Activated T-helper 17 cell treated with anti-CD3 and anti-CD28 coated beads, Interleukin-2, amount 50 U/mL, for 72 hours (primary cell): ENCODE measurements around the gene RPS14. TPM values are rescaled to one million over a fixed set of nuclear protein-coding genes. Genes with fewer than 3 reads are reported as not detected.

Experiments
- ATAC-seq: fragments of 150-1000 bp; cut with Tn5 transposase; replicated peaks from 2 replicates; pipeline ENCODE4 v1.10.0; 2021; ENCODE audit warnings: mild to moderate bottlenecking, moderate library complexity
- H3K27ac Mint-ChIP-seq: one replicate; pipeline ENCODE4 v1.8.0; 2022; ENCODE audit warnings: mixed read lengths
- H3K27me3 Mint-ChIP-seq: one replicate; pipeline ENCODE4 v1.8.0; 2022; ENCODE audit warnings: mixed read lengths
- H3K36me3 Mint-ChIP-seq: one replicate; pipeline ENCODE4 v1.8.0; 2022; ENCODE audit warnings: low read depth, mild to moderate bottlenecking, mixed read lengths
- H3K4me1 Mint-ChIP-seq: one replicate; pipeline ENCODE4 v1.8.0; 2022; ENCODE audit warnings: mixed read lengths
- H3K4me3 Mint-ChIP-seq: one replicate; pipeline ENCODE4 v1.8.0; 2022; ENCODE audit warnings: mild to moderate bottlenecking, mixed read lengths
- H3K9me3 Mint-ChIP-seq: one replicate; pipeline ENCODE4 v1.8.0; 2022; ENCODE audit warnings: mixed read lengths
- total RNA-seq, 2 donors: library from RNA; stranded (reverse); gene quantifications; one replicate each; pipeline ENCODE4 v1.2.3, GENCODE V29; 2022

The RPS14 gene
- 1,000 to 10,000 TPM; 2,772 to 2,939 TPM for total RNA-seq

DNA sequence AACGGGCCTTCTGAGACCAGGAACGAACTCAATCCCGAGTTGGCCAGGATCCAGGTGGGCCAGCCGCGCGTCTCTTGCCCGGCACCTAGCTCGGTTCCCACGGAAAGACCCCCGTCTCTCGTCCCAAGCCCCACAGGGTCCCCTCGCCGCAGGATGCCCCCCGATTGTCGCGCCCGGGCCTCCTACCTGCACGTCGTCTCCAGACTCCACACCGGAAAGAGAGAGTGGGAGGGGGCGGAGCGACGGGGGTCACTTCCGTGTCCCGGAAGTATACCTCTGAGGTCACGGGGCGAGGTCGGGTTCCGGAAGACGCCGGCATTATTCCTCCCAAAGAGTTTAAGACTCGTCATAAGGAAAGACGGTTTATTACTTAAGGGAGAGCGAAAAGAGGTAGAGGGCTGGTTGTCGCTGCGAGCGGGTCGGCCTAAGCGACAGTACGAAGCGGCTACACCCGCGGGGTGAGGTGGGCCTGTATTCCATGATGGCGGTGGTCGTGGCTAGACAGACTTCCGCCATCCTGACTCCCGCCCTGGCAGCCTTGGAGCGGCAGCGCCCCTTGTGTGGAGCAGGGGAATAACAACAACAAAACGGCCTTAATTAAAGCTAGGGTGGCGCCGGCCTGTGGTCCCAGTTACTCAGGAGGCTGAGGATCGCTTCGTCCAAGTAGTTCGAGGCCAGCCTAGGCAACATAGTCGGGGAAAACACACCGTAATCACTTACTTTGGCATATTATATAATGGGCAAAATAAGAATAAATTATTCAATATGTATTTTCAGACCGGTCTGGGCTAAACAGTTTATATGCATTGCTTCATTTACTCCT is at the start of gene RPS14:
RPS14 (minus strand) TSS at position 223 of the 823 bp plus-strand sequence. CDS start 2,006 bp downstream, outside the sequence.
- no peaks in the 10 kb centered on the region for H3K27me3 Mint-ChIP-seq
- ATAC-seq = peak; percentile 95

DNA sequence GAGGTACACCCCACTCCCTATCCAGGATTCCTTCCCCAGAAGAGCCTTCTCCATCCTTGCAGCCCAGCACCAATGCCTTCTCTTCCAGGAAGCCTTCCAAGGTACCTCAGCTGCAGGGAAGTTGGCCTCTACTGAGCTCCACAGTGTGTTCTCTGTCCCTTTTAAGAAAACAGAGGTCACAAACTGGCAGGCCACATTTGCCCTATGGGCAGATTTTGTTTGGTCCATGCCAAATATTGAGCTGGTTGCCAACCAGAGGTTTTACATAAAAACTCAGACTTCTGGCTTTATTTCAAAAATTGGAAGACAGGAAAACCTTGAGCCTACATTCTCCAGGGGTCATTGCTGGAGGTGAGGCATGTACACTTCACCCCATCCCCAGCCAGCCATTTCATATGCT is 49.4 kb upstream of the RPS14 start:
- Mint-ChIP-seq H3K27ac (no peak overlapping the region), H3K9me3 (no peaks in the 10 kb centered on the region), H3K27me3 (no peaks in the 10 kb centered on the region), H3K4me1 (no peaks in the 10 kb centered on the region), H3K36me3 (no peaks in the 10 kb centered on the region), H3K4me3 (no peak overlapping the region)
- no peak for ATAC-seq

More for the DNA sequence above, at the start of gene RPS14:
- peak within 1 kb of the TSS; percentile 98 for H3K27ac Mint-ChIP-seq
- H3K4me3 Mint-ChIP-seq = peak within 1 kb of the TSS; percentile 95
- H3K9me3 Mint-ChIP-seq = no peaks in the 10 kb centered on the region
- peaks cover 51% of the 10 kb centered on the region for H3K36me3 Mint-ChIP-seq
- peaks cover 25% of the 10 kb centered on the region for H3K4me1 Mint-ChIP-seq

GRCh38 chr5:150498501-150498900 is 49.0 kb upstream of the RPS14 start:
- Mint-ChIP-seq H3K27ac (no peak overlapping the region), H3K4me1 (no peaks in the 10 kb centered on the region), H3K36me3 (no peaks in the 10 kb centered on the region), H3K27me3 (no peaks in the 10 kb centered on the region), H3K9me3 (no peaks in the 10 kb centered on the region), H3K4me3 (no peak overlapping the region)
- ATAC-seq = no peak

DNA sequence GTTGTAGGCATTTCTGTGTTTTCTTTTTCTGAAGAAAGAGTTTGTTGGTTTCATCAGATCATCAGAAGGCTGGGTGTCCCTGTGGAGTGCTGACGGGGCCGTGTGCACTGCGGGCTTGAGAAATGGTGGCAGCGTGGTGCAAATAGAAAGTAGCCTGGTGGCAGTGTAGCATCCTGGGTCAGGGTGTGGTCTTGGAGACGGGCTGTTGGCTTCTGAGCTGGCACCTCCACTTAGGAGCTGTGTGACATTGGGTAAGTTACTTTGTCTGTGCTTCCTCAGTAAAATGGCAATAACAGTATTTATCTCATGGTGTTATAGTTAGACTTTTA is 48.4 kb upstream of the RPS14 start:
- Mint-ChIP-seq H3K4me3 (no peak overlapping the region), H3K36me3 (no peaks in the 10 kb centered on the region)

GRCh38 chr5:150497274-150497988 is 47.9 kb upstream of the RPS14 start:
- no peaks in the 10 kb centered on the region for H3K9me3 Mint-ChIP-seq
- H3K27ac Mint-ChIP-seq = no peak overlapping the region
- no peak overlapping the region for H3K4me3 Mint-ChIP-seq
- ATAC-seq = no peak
- no peaks in the 10 kb centered on the region for H3K4me1 Mint-ChIP-seq
- no peaks in the 10 kb centered on the region for H3K27me3 Mint-ChIP-seq
- no peaks in the 10 kb centered on the region for H3K36me3 Mint-ChIP-seq

More for the DNA sequence above, 48.4 kb upstream of the RPS14 start:
- Mint-ChIP-seq H3K4me1 (no peaks in the 10 kb centered on the region), H3K9me3 (no peaks in the 10 kb centered on the region), H3K27ac (no peak overlapping the region), H3K27me3 (no peaks in the 10 kb centered on the region)
- no peak for ATAC-seq

- Mint-ChIP-seq H3K4me1 (no peaks in the 10 kb centered on the region), H3K4me3 (no peak overlapping the region), H3K9me3 (no peaks in the 10 kb centered on the region), H3K27me3 (no peaks in the 10 kb centered on the region), H3K27ac (no peak overlapping the region), H3K36me3 (no peaks in the 10 kb centered on the region)
- no peak for ATAC-seq
Observed at GRCh38 chr5:150496534-150496933, 47.0 kb upstream of the RPS14 start.

GRCh38 chr5:150496098-150496497 is 46.6 kb upstream of the RPS14 start:
- Mint-ChIP-seq H3K4me3 (no peak overlapping the region), H3K27me3 (no peaks in the 10 kb centered on the region), H3K36me3 (no peaks in the 10 kb centered on the region), H3K9me3 (no peaks in the 10 kb centered on the region), H3K4me1 (no peaks in the 10 kb centered on the region), H3K27ac (no peak overlapping the region)
- no peak for ATAC-seq

DNA sequence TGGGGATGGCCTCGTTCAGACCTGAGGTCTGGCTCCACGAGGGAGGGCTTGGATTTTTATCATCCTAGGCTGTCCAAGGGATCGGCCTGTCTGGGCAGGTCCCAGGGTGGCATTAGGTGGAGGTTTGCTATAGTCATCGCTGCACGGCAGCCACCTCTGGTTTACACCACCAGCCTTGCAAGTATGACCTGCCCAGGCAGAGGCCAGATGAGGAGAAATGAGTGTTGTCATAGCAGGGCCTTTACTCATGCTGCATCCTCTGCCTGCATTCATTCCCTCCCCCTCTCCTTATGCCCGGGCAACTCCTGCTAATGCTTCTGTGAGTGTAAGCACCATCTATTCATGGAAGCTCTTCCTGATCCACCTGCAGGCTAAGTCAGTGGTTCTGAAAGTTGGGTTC is 43.1 kb upstream of the RPS14 start:
- H3K4me3 Mint-ChIP-seq = no peak overlapping the region

GRCh38 chr5:150491876-150492275 is 42.3 kb upstream of the RPS14 start:
- H3K4me3 Mint-ChIP-seq = no peak overlapping the region
- no peak overlapping the region for H3K27ac Mint-ChIP-seq
- H3K36me3 Mint-ChIP-seq = no peaks in the 10 kb centered on the region
- no peaks in the 10 kb centered on the region for H3K9me3 Mint-ChIP-seq
- ATAC-seq = no peak
- H3K4me1 Mint-ChIP-seq = no peaks in the 10 kb centered on the region
- peaks cover 6% of the 10 kb centered on the region for H3K27me3 Mint-ChIP-seq

More for the DNA sequence above, 43.1 kb upstream of the RPS14 start:
- Mint-ChIP-seq H3K4me1 (no peaks in the 10 kb centered on the region), H3K27me3 (peaks cover 2% of the 10 kb centered on the region), H3K9me3 (no peaks in the 10 kb centered on the region), H3K27ac (no peak overlapping the region), H3K36me3 (no peaks in the 10 kb centered on the region)
- ATAC-seq = no peak

- Mint-ChIP-seq H3K4me3 (no peak overlapping the region), H3K27ac (no peak overlapping the region), H3K9me3 (no peaks in the 10 kb centered on the region), H3K4me1 (no peaks in the 10 kb centered on the region), H3K36me3 (no peaks in the 10 kb centered on the region), H3K27me3 (peaks cover 6% of the 10 kb centered on the region)
- no peak for ATAC-seq
Observed at GRCh38 chr5:150490754-150491153, 41.2 kb upstream of the RPS14 start.

DNA sequence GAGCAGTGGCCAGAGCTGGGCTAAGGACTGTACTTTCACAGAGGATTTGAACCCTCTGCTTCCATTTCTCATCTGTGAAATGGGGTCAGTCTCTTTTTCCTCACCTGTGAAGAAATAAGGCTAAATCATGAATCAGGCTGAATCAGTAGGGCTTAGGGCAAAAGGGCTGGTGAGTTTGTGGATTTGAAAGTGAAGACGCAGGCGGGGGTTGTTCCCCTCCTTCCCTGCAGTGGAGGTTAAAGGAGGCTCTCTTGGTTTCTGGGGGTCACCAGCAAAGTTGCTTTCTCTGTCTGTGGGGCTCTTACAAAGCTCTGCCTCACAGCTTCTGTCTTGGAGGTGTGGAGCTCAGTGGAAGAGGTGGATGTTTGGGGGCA is 40.7 kb upstream of the RPS14 start:
- no peak overlapping the region for H3K27ac Mint-ChIP-seq
- H3K4me1 Mint-ChIP-seq = no peaks in the 10 kb centered on the region
- H3K9me3 Mint-ChIP-seq = no peaks in the 10 kb centered on the region
- peaks cover 6% of the 10 kb centered on the region for H3K27me3 Mint-ChIP-seq
- H3K36me3 Mint-ChIP-seq = no peaks in the 10 kb centered on the region
- no peak overlapping the region for H3K4me3 Mint-ChIP-seq
- no peak for ATAC-seq

- Mint-ChIP-seq H3K27me3 (peaks cover 11% of the 10 kb centered on the region), H3K4me3 (no peak overlapping the region), H3K4me1 (no peaks in the 10 kb centered on the region), H3K27ac (no peak overlapping the region), H3K9me3 (no peaks in the 10 kb centered on the region), H3K36me3 (no peaks in the 10 kb centered on the region)
- no peak for ATAC-seq
Observed at GRCh38 chr5:150489360-150490295, 40.1 kb upstream of the RPS14 start.

DNA sequence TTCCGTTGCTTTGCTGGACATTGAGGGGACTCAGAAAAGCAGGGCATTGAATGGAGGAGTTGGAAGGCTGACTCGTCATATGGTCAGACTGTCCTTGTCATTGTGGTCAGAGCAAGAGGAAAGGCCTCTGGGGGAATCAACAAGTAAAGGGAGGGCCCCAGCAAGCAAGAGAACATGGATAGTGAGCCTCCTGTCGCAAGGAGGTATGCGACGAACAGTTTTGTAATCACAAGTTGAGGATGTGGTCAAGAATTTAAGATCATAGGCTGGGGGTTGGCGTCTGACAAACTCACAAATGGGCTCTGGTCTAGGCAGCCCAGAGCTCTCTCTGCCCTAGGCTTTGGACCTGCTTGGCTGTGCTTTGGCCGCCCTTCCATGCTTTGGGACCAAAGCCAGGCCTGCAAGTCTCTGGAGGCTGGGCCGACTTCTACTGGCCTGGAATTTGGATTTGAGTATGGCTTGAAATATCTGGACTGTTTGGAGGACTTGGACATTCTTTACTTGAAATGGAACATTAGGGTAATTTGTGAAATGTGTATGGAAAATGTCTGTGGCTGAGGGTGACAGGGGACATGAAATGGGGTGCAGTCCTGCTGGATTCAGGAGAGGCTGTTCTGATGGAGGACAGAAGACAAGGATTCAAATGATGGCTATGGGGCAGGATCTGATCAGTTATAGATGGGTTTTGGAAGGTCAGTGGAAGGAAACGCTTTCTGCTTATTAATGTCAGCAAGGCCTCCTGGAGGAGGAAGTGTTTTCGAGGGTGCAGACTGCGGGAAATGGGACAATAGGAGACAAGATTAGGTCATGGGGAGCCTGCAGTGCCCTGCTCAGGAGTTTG is 39.2 kb upstream of the RPS14 start:
- Mint-ChIP-seq H3K4me1 (no peaks in the 10 kb centered on the region), H3K27ac (no peak overlapping the region), H3K9me3 (no peaks in the 10 kb centered on the region), H3K27me3 (peaks cover 11% of the 10 kb centered on the region), H3K4me3 (no peak overlapping the region), H3K36me3 (no peaks in the 10 kb centered on the region)
- ATAC-seq = no peak
